UCSD-AML1 (cell line): Measurements from ENCODE around the gene FCER2.

ENCODE experiments used
- DNase-seq: peaks from one replicate; lab custom pipeline; 2025; ENCODE audit not compliant: unreplicated experiment; lab: John Stamatoyannopoulos, UW

The FCER2 gene

GRCh38 chr19:7678971-7679751 lies 22.8 kb downstream of the FCER2 start:
- DNase-seq, result peak; percentile 31

GRCh38 chr19:7677669-7678311 lies 24.1 kb downstream of the FCER2 start:
- peak; percentile 34 for DNase-seq

- DNase-seq, result peak; percentile 76
Measured at GRCh38 chr19:7676854-7677253, 25.1 kb downstream of the FCER2 start, which contains the start of gene MCEMP1. Gene MCEMP1, plus strand, starts transcription at chr19:7677090. Its CDS starts 31 bp downstream, at chr19:7677121.

- DNase-seq, result peak; percentile 81
Measured at GRCh38 chr19:7676376-7676775, 25.6 kb downstream of the FCER2 start.

- DNase-seq, result peak; percentile 80
Measured at GRCh38 chr19:7674010-7675005, 27.6 kb downstream of the FCER2 start.

GRCh38 chr19:7672522-7672921 lies 29.4 kb downstream of the FCER2 start:
- no peak for DNase-seq

- no peak for DNase-seq
Measured at GRCh38 chr19:7670790-7671189, 31.1 kb downstream of the FCER2 start.

- DNase-seq, result no peak
Measured at GRCh38 chr19:7670150-7670783, 31.7 kb downstream of the FCER2 start.

GRCh38 chr19:7669641-7670040 lies 32.3 kb downstream of the FCER2 start:
- DNase-seq, result no peak

- DNase-seq, result peak; percentile 65
Measured at GRCh38 chr19:7668842-7669241, 33.1 kb downstream of the FCER2 start, which contains the start of gene RETN. Gene RETN, plus strand, starts transcription at chr19:7669049. Its CDS starts 278 bp downstream, at chr19:7669327.

- no peak for DNase-seq
Measured at GRCh38 chr19:7665076-7665475, 36.9 kb downstream of the FCER2 start.

GRCh38 chr19:7663706-7664105 lies 38.2 kb downstream of the FCER2 start:
- DNase-seq, result no peak

GRCh38 chr19:7662657-7663056 lies 39.3 kb downstream of the FCER2 start:
- DNase-seq, result no peak

GRCh38 chr19:7661744-7662538 lies 40.0 kb downstream of the FCER2 start:
- DNase-seq, result no peak

- DNase-seq, result no peak
Measured at GRCh38 chr19:7658219-7658686, 43.7 kb downstream of the FCER2 start.

GRCh38 chr19:7657131-7657751 lies 44.7 kb downstream of the FCER2 start:
- peak; percentile 60 for DNase-seq

GRCh38 chr19:7655581-7655980 lies 46.4 kb downstream of the FCER2 start:
- DNase-seq, result no peak

GRCh38 chr19:7654401-7654800 lies 47.5 kb downstream of the FCER2 start:
- DNase-seq, result no peak

- peak; percentile 88 for DNase-seq
Measured at GRCh38 chr19:7652061-7652641, 49.8 kb downstream of the FCER2 start.
